ENCODE data around the gene ABHD4. TPM values are rescaled to one million over a fixed set of nuclear protein-coding genes. Genes with fewer than 3 reads are reported as not detected.
A peak's percentile ranks its signal among the peaks of the same experiment; 100 is the strongest.

Gene ABHD4
- total and polyA plus RNA-seq, 2 donors from 2014 or later: 34.1 to 45.2 TPM

- H3K9ac ChIP-seq (ENCODE audit: low read length in 3 of 3): peak overlapping the region in 2 of 3 donors; percentile 10 to 62
- H3K4me3 ChIP-seq (ENCODE audit: low read length in 3 of 3): no peak overlapping the region
- peaks cover 0 to 29% (median 11%) of the 10 kb centered on the region in 3 donors for H3K4me1 ChIP-seq (ENCODE audit: control insufficient read depth in 2 of 3, insufficient read depth in 2 of 3, low read depth in 1 of 3, low read length in 3 of 3)
- no peak for DNase-seq
- H3K27me3 ChIP-seq (ENCODE audit: control insufficient read depth, insufficient read depth, low read length): no peaks in the 10 kb centered on the region
- peak overlapping the region in 1 of 2 donors; percentile 41 for H3K27ac ChIP-seq (ENCODE audit: low read depth in 2 of 2, low read length in 2 of 2)
- no peak for FAIRE-seq
- no peak for TF ChIP-seq CTCF (IDR thresholded peaks at IDR 0.05; ENCODE audit: borderline replicate concordance, extremely low read depth, insufficient read depth)
- intact Hi-C loops (cut with DNase I): loop anchor here (10.0 kb wide), 1 partner anchor 163 kb away; no protein-coding TSS in a partner anchor
- no peaks in the 10 kb centered on the region for H3K9me3 ChIP-seq (ENCODE audit: control insufficient read depth in 2 of 3, insufficient read depth in 1 of 3, low read length in 3 of 3)
- no peaks in the 10 kb centered on the region for H3K36me3 ChIP-seq (ENCODE audit: control insufficient read depth in 2 of 3, insufficient read depth in 3 of 3, low read length in 3 of 3)
Observed at GRCh38 chr14:22557846-22558220, 40.3 kb upstream of the ABHD4 start.

- Histone ChIP-seq H3K4me3 (ENCODE audit: low read length in 3 of 3) (no peak overlapping the region), H3K9me3 (ENCODE audit: control insufficient read depth in 2 of 3, insufficient read depth in 1 of 3, low read length in 3 of 3) (no peaks in the 10 kb centered on the region), H3K36me3 (ENCODE audit: control insufficient read depth in 2 of 3, insufficient read depth in 3 of 3, low read length in 3 of 3) (no peaks in the 10 kb centered on the region), H3K9ac (ENCODE audit: low read length in 3 of 3) (no peak overlapping the region), H3K27ac (ENCODE audit: low read depth in 2 of 2, low read length in 2 of 2) (peak overlapping the region in 1 of 2 donors; percentile 48), H3K4me1 (ENCODE audit: control insufficient read depth in 2 of 3, insufficient read depth in 2 of 3, low read depth in 1 of 3, low read length in 3 of 3) (peaks cover 0 to 29% (median 11%) of the 10 kb centered on the region in 3 donors), H3K27me3 (ENCODE audit: control insufficient read depth, insufficient read depth, low read length) (no peaks in the 10 kb centered on the region)
- DNase-seq: peak in 1 of 5 donors; percentile 45
- TF ChIP-seq CTCF (IDR thresholded peaks at IDR 0.05; ENCODE audit: borderline replicate concordance, extremely low read depth, insufficient read depth): peak; percentile 6
- no peak for FAIRE-seq
- intact Hi-C loops (cut with DNase I): loop anchor here (10.0 kb wide), 1 partner anchor 164 kb away; no protein-coding TSS in a partner anchor
Observed at GRCh38 chr14:22558221-22558913, 39.7 kb upstream of the ABHD4 start.

- no peak overlapping the region for H3K4me3 ChIP-seq (ENCODE audit: low read length in 3 of 3)
- no peaks in the 10 kb centered on the region for H3K36me3 ChIP-seq (ENCODE audit: control insufficient read depth in 2 of 3, insufficient read depth in 3 of 3, low read length in 3 of 3)
- peaks cover 0 to 32% (median 17%) of the 10 kb centered on the region in 3 donors for H3K4me1 ChIP-seq (ENCODE audit: control insufficient read depth in 2 of 3, insufficient read depth in 2 of 3, low read depth in 1 of 3, low read length in 3 of 3)
- FAIRE-seq (no peak), DNase-seq (no peak)
- no peak overlapping the region for H3K27ac ChIP-seq (ENCODE audit: low read depth in 2 of 2, low read length in 2 of 2)
- H3K9ac ChIP-seq (ENCODE audit: low read length in 3 of 3): no peak overlapping the region
- intact Hi-C loops (cut with DNase I): loop anchor here (10.0 kb wide), 1 partner anchor 164 kb away; no protein-coding TSS in a partner anchor
- TF ChIP-seq CTCF (IDR thresholded peaks at IDR 0.05; ENCODE audit: borderline replicate concordance, extremely low read depth, insufficient read depth): no peak
- no peaks in the 10 kb centered on the region for H3K9me3 ChIP-seq (ENCODE audit: control insufficient read depth in 2 of 3, insufficient read depth in 1 of 3, low read length in 3 of 3)
- H3K27me3 ChIP-seq (ENCODE audit: control insufficient read depth, insufficient read depth, low read length): no peaks in the 10 kb centered on the region
Observed at GRCh38 chr14:22559041-22559440, 39.1 kb upstream of the ABHD4 start.
